Measurements from ENCODE around the gene ACTR5. TPM values are rescaled to one million over a fixed set of nuclear protein-coding genes. Genes with fewer than 3 reads are reported as not detected.
"Not testable (repeated sequence)": the region's sequence is repeated elsewhere in the genome, so short reads cannot be mapped to it uniquely, and the experiment has no call there.

Gene ACTR5
- total RNA-seq, 3 donors from 2014 or later, result 6.0 to 8.1 (median 7.9) TPM

DNA sequence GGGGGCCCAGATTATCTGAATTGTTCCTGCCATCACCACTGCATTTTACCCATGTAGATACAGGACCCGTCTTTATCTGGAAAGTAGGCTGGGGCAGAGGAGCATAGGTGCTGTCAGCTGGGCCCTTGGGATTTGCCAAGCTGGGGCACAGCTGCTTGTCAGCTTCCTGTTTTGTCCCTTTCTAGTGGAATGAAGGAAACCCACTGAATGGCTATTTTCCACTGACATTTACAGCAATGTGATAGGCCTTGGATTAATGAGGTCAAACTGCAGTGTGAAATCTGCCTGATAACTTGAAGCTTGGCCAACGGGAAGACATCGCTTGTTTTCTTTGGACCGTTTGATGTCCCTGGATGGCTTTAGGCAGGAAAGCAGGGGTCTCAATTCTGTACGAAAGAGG lies 63.9 kb downstream of the ACTR5 start:
- Histone ChIP-seq H3K4me1 (ENCODE audit: low read depth) (no peaks in the 10 kb centered on the region), H3K4me3 (no peak overlapping the region), H3K9me3 (no peaks in the 10 kb centered on the region), H3K36me3 (ENCODE audit: low read depth) (no peaks in the 10 kb centered on the region)
- intact Hi-C loops (cut with DNase I, micrococcal nuclease), result no loop called here
- no peak for DNase-seq
- no peak for ATAC-seq
- TF ChIP-seq CTCF (IDR thresholded peaks at IDR 0.05), result no peak

DNA sequence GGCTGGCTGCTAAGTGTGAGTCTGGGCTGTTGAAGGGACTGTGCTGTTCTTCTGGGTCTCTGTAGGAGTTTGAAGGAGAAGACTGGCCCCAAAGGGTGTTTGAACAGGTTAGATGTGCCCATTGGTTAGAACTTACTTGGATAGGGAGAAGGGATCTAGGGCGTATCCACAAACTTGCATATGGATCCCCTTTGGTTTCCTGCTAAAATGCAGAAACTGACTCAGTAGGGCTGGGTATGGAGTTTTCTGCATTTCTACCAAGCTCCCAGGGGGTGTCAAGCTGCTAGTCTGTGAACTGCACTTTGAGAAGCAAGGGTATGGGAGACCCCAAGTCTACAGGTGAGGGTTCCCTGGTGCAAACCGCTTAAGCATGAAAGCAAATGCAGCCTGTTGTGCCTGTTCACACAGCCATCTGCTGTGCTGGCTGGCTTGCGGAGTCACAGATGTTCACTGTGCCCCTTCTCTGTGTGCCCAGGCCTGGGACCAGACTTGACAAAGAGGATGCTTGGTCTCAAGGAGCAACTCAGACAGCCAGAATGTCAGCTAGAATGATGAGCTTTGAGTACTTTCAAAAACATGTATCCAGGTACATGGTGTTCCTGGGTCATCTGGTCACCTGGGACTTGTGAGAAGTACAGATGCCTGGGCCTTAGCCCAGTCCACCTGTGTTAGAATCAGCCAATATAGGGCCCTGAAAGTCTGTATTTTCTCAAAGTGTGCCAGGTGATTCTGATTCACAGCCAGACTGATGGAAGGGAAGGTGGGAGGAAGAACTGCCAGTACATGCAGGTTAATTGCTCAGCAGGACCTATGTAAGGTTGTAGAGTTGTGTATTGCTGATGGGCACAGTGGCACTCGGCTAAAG lies 64.7 kb downstream of the ACTR5 start:
- intact Hi-C loops (cut with DNase I, micrococcal nuclease), result no loop called here
- ATAC-seq (no peak), DNase-seq (no peak)
- H3K4me1 ChIP-seq (ENCODE audit: low read depth), result no peaks in the 10 kb centered on the region
- TF ChIP-seq CTCF (IDR thresholded peaks at IDR 0.05), result no peak
- no peaks in the 10 kb centered on the region for H3K9me3 ChIP-seq
- no peak overlapping the region for H3K4me3 ChIP-seq
- no peaks in the 10 kb centered on the region for H3K36me3 ChIP-seq (ENCODE audit: low read depth)

- intact Hi-C loops (cut with DNase I, micrococcal nuclease); H3K9me3 ChIP-seq; H3K4me1 ChIP-seq (ENCODE audit: low read depth); H3K4me3 ChIP-seq; DNase-seq; H3K36me3 ChIP-seq (ENCODE audit: low read depth); ATAC-seq: not testable (repeated sequence)
These were observed 65.3 kb downstream of the ACTR5 start for GRCh38 chr20:38813574-38813962.

GRCh38 chr20:38815446-38815845 lies 67.2 kb downstream of the ACTR5 start:
- H3K36me3 ChIP-seq (ENCODE audit: low read depth), result no peaks in the 10 kb centered on the region
- H3K9me3 ChIP-seq, result no peaks in the 10 kb centered on the region
- ATAC-seq (no peak), DNase-seq (no peak)
- H3K4me1 ChIP-seq (ENCODE audit: low read depth), result no peaks in the 10 kb centered on the region
- no peak overlapping the region for H3K4me3 ChIP-seq
- intact Hi-C loops (cut with DNase I, micrococcal nuclease), result no loop called here
- TF ChIP-seq CTCF (IDR thresholded peaks at IDR 0.05), result no peak

DNA sequence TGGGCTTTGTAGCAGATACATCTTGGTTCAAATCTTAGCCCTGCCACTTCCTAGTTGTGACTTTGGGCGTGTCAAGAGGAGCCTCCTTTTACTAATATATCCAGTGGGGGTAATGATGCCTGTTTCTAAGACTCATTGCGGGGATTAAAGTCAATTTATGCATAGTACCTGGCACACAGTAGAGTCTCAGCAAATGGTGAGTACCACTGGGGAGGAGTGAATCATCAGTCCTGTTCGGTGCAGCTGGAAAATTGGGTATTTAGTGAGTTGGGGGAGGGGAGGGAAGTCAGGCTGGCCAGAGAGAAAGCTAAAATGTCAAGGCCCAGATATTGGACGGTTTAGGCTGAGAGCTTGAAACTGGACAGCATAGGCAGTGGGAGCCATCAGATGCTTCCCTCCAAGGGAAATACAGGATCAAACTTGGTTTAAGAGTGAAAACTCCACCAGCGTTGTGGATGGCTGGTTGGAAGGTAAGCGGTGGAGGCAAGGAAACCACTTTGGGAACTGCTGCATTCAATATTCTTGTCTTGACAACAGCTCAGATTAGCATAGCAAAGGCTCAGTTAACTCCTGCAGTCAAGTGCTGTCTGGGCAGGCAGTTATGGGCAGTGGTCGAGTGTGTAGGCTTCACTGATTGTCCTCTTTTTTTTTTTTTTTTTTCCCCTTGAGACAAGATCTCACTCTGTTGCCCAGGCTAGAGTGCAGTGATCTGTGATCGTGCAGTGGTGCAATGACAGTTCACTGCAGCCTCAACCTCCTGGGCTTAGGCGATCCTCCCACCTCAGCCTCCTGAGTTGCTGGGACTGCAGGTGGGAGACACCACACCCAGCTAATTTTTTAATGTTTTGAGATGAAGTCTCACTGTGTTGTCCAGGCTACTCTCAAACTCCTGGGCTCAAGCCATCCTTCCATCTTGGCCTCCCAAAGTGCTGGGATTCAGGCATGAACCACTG lies 70.1 kb downstream of the ACTR5 start:
- no peaks in the 10 kb centered on the region for H3K9me3 ChIP-seq
- H3K36me3 ChIP-seq (ENCODE audit: low read depth), result no peaks in the 10 kb centered on the region
- TF ChIP-seq CTCF (IDR thresholded peaks at IDR 0.05), result no peak
- no peak overlapping the region for H3K4me3 ChIP-seq
- DNase-seq (no peak), ATAC-seq (no peak)
- intact Hi-C loops (cut with DNase I, micrococcal nuclease), result no loop called here
- no peaks in the 10 kb centered on the region for H3K4me1 ChIP-seq (ENCODE audit: low read depth)

Other genes with a start within 250 kb of the ACTR5 start
- not detected for gene ADIG, start 167.3 kb upstream of the ACTR5 start, total RNA-seq
- not detected for gene ARHGAP40, start 146.7 kb upstream of the ACTR5 start, total RNA-seq
- under 1 TPM in 1 of 3 donors, not detected in 2; 0.17 TPM for gene SLC32A1, start 24.0 kb upstream of the ACTR5 start, total RNA-seq
- 1 to 10 TPM; 4.4 to 5.6 (median 4.4) TPM for gene PPP1R16B, start 57.2 kb downstream of the ACTR5 start, total RNA-seq
- 10 to 100 TPM in 2 of 3 donors, 1 to 10 TPM in 1; 3.4 to 13.9 (median 13.1) TPM for gene FAM83D, start 178.0 kb downstream of the ACTR5 start, total RNA-seq
- gene DHX35, start 213.9 kb downstream of the ACTR5 start, total RNA-seq, result 10 to 100 TPM; 14.8 to 16.4 (median 16.3) TPM

Measured in mucosa of descending colon (tissue), 3 donors.